Measurements from ENCODE around the gene UBE2E3. TPM values are rescaled to one million over a fixed set of nuclear protein-coding genes. Genes with fewer than 3 reads are reported as not detected.

UBE2E3 gene
- total RNA-seq, 1 donor from 2014 or later: 33.8 TPM

DNA sequence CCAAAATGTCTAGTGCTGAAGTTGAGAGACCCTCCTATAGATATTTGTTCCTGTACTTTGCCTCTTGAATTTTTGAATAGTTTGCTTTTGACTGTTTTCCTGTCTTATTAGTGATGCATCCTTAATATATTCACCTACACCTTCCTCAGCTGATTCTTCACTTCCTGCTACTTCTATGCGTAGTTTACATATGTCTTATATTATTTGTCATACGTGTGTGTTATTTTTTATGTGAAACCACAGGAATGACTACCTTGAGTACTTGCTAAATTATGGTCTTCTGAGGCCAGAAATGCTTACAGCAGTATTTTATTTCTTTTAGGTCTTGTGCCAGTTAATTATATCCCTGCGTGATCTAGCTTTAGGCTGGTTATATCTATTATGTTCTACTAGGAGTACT lies 9.9 kb downstream of the UBE2E3 start:
- Histone ChIP-seq H3K36me3 (no peaks in the 10 kb centered on the region), H3K27ac (no peak overlapping the region), H3K9me3 (no peaks in the 10 kb centered on the region), H3K27me3 (no peaks in the 10 kb centered on the region), H3K4me1 (peaks cover 3% of the 10 kb centered on the region), H3K4me3 (no peak overlapping the region)
- intact Hi-C loops (cut with DNase I): no loop called here
- TF ChIP-seq, protein P1, sequence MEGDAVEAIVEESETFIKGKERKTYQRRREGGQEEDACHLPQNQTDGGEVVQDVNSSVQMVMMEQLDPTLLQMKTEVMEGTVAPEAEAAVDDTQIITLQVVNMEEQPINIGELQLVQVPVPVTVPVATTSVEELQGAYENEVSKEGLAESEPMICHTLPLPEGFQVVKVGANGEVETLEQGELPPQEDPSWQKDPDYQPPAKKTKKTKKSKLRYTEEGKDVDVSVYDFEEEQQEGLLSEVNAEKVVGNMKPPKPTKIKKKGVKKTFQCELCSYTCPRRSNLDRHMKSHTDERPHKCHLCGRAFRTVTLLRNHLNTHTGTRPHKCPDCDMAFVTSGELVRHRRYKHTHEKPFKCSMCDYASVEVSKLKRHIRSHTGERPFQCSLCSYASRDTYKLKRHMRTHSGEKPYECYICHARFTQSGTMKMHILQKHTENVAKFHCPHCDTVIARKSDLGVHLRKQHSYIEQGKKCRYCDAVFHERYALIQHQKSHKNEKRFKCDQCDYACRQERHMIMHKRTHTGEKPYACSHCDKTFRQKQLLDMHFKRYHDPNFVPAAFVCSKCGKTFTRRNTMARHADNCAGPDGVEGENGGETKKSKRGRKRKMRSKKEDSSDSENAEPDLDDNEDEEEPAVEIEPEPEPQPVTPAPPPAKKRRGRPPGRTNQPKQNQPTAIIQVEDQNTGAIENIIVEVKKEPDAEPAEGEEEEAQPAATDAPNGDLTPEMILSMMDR (IDR thresholded peaks at IDR 0.05): no peak
- ATAC-seq: no peak
- DNase-seq: no peak

DNA sequence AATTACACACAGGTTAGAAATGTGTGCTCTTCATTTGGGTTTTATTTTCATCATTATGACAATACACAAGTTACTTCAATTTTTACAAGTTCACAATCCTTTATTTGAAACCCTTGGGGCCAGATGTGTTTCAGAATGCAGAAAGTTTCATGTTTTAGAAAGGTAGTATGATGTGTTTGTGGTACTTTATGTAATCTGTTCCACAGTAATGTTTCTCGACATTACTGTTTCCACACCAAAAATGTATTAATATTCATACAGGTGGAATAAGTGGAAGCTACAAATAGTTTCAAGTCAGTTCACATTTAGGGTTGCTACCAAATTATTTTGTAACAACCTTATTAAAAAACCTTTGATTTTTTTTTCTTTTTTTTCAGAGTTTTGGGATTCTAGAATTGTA lies 10.4 kb downstream of the UBE2E3 start:
- Histone ChIP-seq H3K27ac (no peak overlapping the region), H3K36me3 (no peaks in the 10 kb centered on the region), H3K4me1 (no peaks in the 10 kb centered on the region), H3K9me3 (no peaks in the 10 kb centered on the region), H3K4me3 (no peak overlapping the region), H3K27me3 (no peaks in the 10 kb centered on the region)
- intact Hi-C loops (cut with DNase I): no loop called here
- TF ChIP-seq, protein P1 (IDR thresholded peaks at IDR 0.05): no peak
- DNase-seq: no peak
- ATAC-seq: no peak

DNA sequence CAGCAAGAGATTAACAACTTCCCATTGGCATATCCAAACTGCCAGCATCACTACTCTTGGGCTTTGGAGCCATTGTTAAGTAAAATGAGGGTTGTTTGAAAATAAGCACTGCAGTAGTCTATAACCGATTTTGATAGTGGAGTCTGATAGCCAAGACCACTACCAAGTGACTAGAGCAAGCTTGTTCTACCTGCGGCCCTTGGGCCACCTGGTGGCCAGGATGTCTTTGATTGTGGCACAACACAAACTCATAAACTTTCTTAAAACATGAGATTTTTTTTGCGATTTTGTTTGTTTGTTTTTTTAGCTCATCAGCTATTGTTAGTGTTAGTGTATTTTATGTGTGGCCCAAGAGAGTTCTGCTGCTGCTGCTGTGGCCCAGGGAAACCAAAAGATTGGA lies 11.0 kb downstream of the UBE2E3 start:
- Histone ChIP-seq H3K27me3 (no peaks in the 10 kb centered on the region), H3K36me3 (no peaks in the 10 kb centered on the region), H3K4me1 (no peaks in the 10 kb centered on the region), H3K27ac (no peak overlapping the region), H3K4me3 (no peak overlapping the region), H3K9me3 (no peaks in the 10 kb centered on the region)
- ATAC-seq: no peak
- TF ChIP-seq, protein P1 (IDR thresholded peaks at IDR 0.05): no peak
- no peak for DNase-seq
- intact Hi-C loops (cut with DNase I): no loop called here

DNA sequence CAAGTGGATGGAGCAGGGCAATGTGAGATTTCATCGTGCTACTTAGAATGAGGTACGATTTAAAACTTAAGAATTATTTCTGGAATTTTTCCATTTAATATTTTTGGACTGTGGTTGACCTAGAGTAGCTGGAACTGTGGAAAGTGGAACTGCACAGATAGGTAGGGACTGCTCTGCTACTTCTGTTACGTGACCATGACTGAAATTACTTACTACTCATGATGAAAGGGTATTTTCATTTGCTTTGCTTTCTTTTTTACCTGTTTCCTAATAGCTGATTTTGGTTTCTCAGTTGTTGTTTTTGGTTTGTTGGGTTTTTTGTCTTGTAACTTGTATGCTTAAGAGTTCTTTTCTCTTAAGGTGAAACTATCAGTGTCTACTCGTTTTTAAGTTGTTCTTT lies 11.4 kb downstream of the UBE2E3 start:
- Histone ChIP-seq H3K4me3 (no peak overlapping the region), H3K27me3 (no peaks in the 10 kb centered on the region), H3K9me3 (no peaks in the 10 kb centered on the region), H3K27ac (no peak overlapping the region), H3K4me1 (no peaks in the 10 kb centered on the region), H3K36me3 (no peaks in the 10 kb centered on the region)
- DNase-seq (no peak), ATAC-seq (no peak)
- intact Hi-C loops (cut with DNase I): no loop called here
- TF ChIP-seq, protein P1 (IDR thresholded peaks at IDR 0.05): no peak

DNA sequence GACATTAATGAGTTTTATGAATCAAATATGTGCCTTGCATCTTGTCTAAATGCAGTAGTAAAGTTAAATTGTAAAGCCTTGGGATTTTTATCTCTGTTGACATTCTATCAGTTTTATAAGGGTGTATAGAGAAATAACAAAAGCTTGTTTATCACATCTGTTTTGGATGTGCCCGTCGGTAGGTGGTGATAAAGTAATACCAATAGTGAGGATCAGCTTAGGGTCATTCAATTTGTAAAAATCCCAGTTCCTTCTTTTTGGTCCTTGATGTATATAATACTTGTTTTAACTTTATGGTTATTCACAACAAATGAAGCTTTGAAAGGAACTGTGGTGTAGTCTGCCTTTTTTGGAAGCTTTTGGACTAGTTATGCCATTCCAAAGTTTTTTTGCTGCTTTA lies 12.6 kb downstream of the UBE2E3 start:
- ATAC-seq (no peak), DNase-seq (no peak)
- Histone ChIP-seq H3K4me1 (no peaks in the 10 kb centered on the region), H3K36me3 (no peaks in the 10 kb centered on the region), H3K27me3 (no peaks in the 10 kb centered on the region), H3K9me3 (no peaks in the 10 kb centered on the region), H3K27ac (no peak overlapping the region), H3K4me3 (no peak overlapping the region)
- intact Hi-C loops (cut with DNase I): no loop called here
- TF ChIP-seq, protein P1 (IDR thresholded peaks at IDR 0.05): no peak

DNA sequence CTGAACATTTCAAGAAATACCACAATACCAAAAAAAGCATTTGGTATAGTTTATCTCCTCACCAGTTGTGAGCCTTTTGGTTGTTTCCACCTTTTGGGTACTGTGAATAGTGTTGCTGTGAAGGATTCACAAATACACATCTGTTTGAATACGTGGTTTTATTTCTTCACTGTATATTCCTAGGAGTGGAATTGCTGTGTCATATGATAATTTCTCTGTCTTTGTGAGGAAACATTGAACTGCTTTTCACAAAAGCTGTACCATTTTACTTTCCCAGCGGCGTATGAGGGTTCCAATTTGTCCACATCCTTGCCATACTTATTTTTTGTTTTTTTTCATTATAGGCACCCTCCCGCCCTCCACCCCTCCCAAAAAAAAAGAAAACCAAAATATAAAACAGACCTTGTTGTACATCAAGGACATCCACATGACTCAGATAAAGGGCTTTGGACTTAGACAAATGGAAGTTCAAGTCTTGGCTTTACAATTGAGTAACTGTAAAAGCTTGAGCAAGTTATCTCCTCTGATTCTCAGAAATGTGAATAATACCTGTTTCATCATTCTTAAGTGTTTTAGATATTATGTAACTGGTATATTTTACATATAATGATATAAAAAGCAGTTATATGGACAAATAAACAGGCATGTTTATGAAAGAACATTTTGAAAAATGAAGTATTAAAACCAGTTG lies 19.0 kb downstream of the UBE2E3 start:
- no peak for DNase-seq
- H3K27me3 ChIP-seq: no peaks in the 10 kb centered on the region
- TF ChIP-seq, protein P1 (IDR thresholded peaks at IDR 0.05): no peak
- H3K9me3 ChIP-seq: no peaks in the 10 kb centered on the region
- H3K27ac ChIP-seq: no peak overlapping the region
- H3K4me3 ChIP-seq: no peak overlapping the region
- no peaks in the 10 kb centered on the region for H3K36me3 ChIP-seq
- no peak for ATAC-seq
- no peaks in the 10 kb centered on the region for H3K4me1 ChIP-seq
- intact Hi-C loops (cut with DNase I): no loop called here
